GM18861 (cell line): Measurements from ENCODE around the gene PRKCE.

ENCODE experiments used
- ATAC-seq: cut with Tn5 transposase; IDR thresholded peaks from one replicate; pipeline ENCODE4 v1.9.1; 2021; ENCODE audit not compliant: unreplicated experiment

The PRKCE gene

GRCh38 chr2:45830322-45830721, 178.8 kb downstream of the PRKCE start:
- ATAC-seq, result no peak

GRCh38 chr2:45833301-45833967, 182.0 kb downstream of the PRKCE start:
- peak; percentile 26 for ATAC-seq

GRCh38 chr2:45833968-45834344, 182.5 kb downstream of the PRKCE start:
- ATAC-seq, result peak; percentile 63

GRCh38 chr2:45834372-45834771, 182.9 kb downstream of the PRKCE start:
- no peak for ATAC-seq

GRCh38 chr2:45834858-45835257, 183.4 kb downstream of the PRKCE start:
- no peak for ATAC-seq

GRCh38 chr2:45836316-45836715, 184.8 kb downstream of the PRKCE start:
- ATAC-seq, result no peak

GRCh38 chr2:45836740-45837139, 185.3 kb downstream of the PRKCE start:
- no peak for ATAC-seq

- no peak for ATAC-seq
Observed at GRCh38 chr2:45837812-45838341, 186.4 kb downstream of the PRKCE start.

GRCh38 chr2:45839508-45840251, 188.2 kb downstream of the PRKCE start:
- ATAC-seq, result no peak

GRCh38 chr2:45840481-45840880, 189.0 kb downstream of the PRKCE start:
- ATAC-seq, result no peak

- no peak for ATAC-seq
Observed at GRCh38 chr2:45841752-45842407, 190.4 kb downstream of the PRKCE start.

- peak; percentile 40 for ATAC-seq
Observed at GRCh38 chr2:45843136-45843535, 191.7 kb downstream of the PRKCE start.

- no peak for ATAC-seq
Observed at GRCh38 chr2:45844796-45845457, 193.5 kb downstream of the PRKCE start.

- ATAC-seq, result no peak
Observed at GRCh38 chr2:45845566-45845965, 194.1 kb downstream of the PRKCE start.

- ATAC-seq, result no peak
Observed at GRCh38 chr2:45849491-45850283, 198.2 kb downstream of the PRKCE start.

GRCh38 chr2:45850558-45850957, 199.1 kb downstream of the PRKCE start:
- ATAC-seq, result no peak

GRCh38 chr2:45851111-45851510, 199.6 kb downstream of the PRKCE start:
- ATAC-seq, result no peak

- no peak for ATAC-seq
Observed at GRCh38 chr2:45851576-45852304, 200.3 kb downstream of the PRKCE start.

- no peak for ATAC-seq
Observed at GRCh38 chr2:45852450-45853150, 201.1 kb downstream of the PRKCE start.
